Measurements from ENCODE around the gene EEF1AKMT2. TPM values are rescaled to one million over a fixed set of nuclear protein-coding genes. Genes with fewer than 3 reads are reported as not detected.

EEF1AKMT2 gene
- 10 to 100 TPM in 3 of 4 donors, 1 to 10 TPM in 1; 9.5 to 23.3 (median 18.5) TPM for total RNA-seq

GRCh38 chr10:124791547-124792348 lies at the start of gene EEF1AKMT2:
Gene EEF1AKMT2, minus strand, starts transcription at chr10:124791887. Its CDS starts 54 bp downstream, at chr10:124791833.
- Histone ChIP-seq H3K4me1 (peaks cover 0 to 8% (median 2%) of the 10 kb centered on the region in 4 donors), H3K36me3 (peaks cover 0 to 6% (median 0%) of the 10 kb centered on the region in 3 donors), H3K27me3 (no peaks in the 10 kb centered on the region), H3K4me3 (peak within 1 kb of the TSS; percentile 87 to 89 (median 88)), H3K9me3 (no peaks in the 10 kb centered on the region), H3K27ac (peak within 1 kb of the TSS; percentile 86 to 92 (median 87))
- TF ChIP-seq POLR2A (IDR thresholded peaks at IDR 0.05), result peak; percentile 78 to 81
- TF ChIP-seq, protein P1, sequence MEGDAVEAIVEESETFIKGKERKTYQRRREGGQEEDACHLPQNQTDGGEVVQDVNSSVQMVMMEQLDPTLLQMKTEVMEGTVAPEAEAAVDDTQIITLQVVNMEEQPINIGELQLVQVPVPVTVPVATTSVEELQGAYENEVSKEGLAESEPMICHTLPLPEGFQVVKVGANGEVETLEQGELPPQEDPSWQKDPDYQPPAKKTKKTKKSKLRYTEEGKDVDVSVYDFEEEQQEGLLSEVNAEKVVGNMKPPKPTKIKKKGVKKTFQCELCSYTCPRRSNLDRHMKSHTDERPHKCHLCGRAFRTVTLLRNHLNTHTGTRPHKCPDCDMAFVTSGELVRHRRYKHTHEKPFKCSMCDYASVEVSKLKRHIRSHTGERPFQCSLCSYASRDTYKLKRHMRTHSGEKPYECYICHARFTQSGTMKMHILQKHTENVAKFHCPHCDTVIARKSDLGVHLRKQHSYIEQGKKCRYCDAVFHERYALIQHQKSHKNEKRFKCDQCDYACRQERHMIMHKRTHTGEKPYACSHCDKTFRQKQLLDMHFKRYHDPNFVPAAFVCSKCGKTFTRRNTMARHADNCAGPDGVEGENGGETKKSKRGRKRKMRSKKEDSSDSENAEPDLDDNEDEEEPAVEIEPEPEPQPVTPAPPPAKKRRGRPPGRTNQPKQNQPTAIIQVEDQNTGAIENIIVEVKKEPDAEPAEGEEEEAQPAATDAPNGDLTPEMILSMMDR (IDR thresholded peaks at IDR 0.05), result peak; percentile 28 to 76 (median 56)
- peak; percentile 72 to 89 (median 88) for DNase-seq

DNA sequence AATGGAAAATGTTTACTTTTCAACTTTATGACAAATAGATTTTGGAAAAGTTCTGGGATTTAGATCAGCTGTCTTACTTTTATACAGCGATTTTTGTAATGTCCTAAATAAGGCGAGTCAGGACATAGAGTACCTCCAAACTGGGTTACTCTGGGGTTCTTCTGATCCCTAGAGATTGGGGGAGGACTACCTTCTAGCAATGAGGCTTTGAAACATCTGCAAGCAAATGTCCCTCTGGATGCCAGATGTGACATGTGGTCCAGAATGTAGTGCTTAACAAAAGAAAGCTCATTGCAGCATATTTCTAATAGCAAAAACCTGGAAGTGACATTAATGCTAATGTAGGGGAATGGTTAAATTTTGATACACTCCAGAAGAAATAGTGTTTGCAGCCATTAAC lies 46.0 kb upstream of the EEF1AKMT2 start:
- no peak overlapping the region for H3K27ac ChIP-seq
- TF ChIP-seq POLR2A (IDR thresholded peaks at IDR 0.05), result no peak
- TF ChIP-seq, protein P1 (IDR thresholded peaks at IDR 0.05), result no peak
- no peak for DNase-seq
- H3K27me3 ChIP-seq, result no peaks in the 10 kb centered on the region
- H3K9me3 ChIP-seq, result no peaks in the 10 kb centered on the region
- H3K36me3 ChIP-seq, result peaks cover 0 to 50% (median 0%) of the 10 kb centered on the region in 3 donors
- no peaks in the 10 kb centered on the region for H3K4me1 ChIP-seq
- no peak overlapping the region for H3K4me3 ChIP-seq

DNA sequence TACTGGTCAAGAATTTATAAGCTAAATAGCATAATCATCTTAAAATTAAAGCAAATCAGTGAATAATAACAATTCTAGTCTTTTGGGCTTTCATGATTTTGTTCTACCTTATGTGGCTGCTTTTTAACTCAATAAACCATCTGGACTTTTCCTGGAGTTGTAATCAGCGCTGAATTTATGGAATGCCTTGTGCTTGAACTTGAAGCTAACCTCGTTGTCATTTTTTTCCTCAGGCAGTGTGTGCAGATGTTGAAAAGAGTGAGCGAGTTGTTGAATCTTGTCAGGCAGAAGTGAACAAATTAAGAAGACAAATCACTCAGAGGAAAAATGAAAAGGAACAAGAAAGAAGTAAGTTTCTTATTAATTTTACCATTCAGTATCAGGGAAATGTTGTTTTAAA lies 39.4 kb upstream of the EEF1AKMT2 start:
- H3K27me3 ChIP-seq, result no peaks in the 10 kb centered on the region
- no peak for TF ChIP-seq POLR2A (IDR thresholded peaks at IDR 0.05)
- TF ChIP-seq, protein P1 (IDR thresholded peaks at IDR 0.05), result no peak
- H3K4me3 ChIP-seq, result no peak overlapping the region
- H3K27ac ChIP-seq, result no peak overlapping the region
- H3K4me1 ChIP-seq, result no peaks in the 10 kb centered on the region
- no peaks in the 10 kb centered on the region for H3K9me3 ChIP-seq
- DNase-seq, result no peak
- H3K36me3 ChIP-seq, result peaks cover 0 to 93% (median 0%) of the 10 kb centered on the region in 3 donors

DNA sequence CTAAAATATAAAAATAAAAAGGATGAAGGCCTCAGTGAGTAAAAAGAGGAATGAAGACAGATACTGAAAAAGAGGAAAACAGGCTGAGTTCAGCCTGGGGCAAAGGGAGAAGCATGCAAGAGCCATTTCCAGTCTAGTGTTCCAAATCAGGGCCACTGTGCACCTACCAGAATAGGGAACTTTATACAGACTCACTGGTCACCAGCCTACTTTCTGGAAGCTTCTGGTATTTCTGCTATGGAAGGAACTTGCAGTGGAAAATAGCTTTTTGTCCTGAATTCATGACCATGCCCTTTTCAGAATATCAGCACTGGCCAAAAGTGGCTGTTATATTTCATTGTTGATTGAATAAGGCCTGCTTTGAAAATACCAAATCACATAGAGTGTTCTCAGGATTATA lies 38.8 kb upstream of the EEF1AKMT2 start:
- H3K4me1 ChIP-seq, result no peaks in the 10 kb centered on the region
- H3K27ac ChIP-seq, result no peak overlapping the region
- peaks cover 0 to 86% (median 0%) of the 10 kb centered on the region in 3 donors for H3K36me3 ChIP-seq
- no peak for DNase-seq
- no peak overlapping the region for H3K4me3 ChIP-seq
- TF ChIP-seq, protein P1 (IDR thresholded peaks at IDR 0.05), result no peak
- no peak for TF ChIP-seq POLR2A (IDR thresholded peaks at IDR 0.05)
- H3K9me3 ChIP-seq, result no peaks in the 10 kb centered on the region
- H3K27me3 ChIP-seq, result no peaks in the 10 kb centered on the region

- DNase-seq, result no peak
- H3K4me3 ChIP-seq, result no peak overlapping the region
- no peak overlapping the region for H3K27ac ChIP-seq
- H3K9me3 ChIP-seq, result no peaks in the 10 kb centered on the region
- no peak for TF ChIP-seq POLR2A (IDR thresholded peaks at IDR 0.05)
- TF ChIP-seq, protein P1 (IDR thresholded peaks at IDR 0.05), result no peak
- H3K4me1 ChIP-seq, result no peaks in the 10 kb centered on the region
- H3K27me3 ChIP-seq, result no peaks in the 10 kb centered on the region
- peaks cover 0 to 77% (median 0%) of the 10 kb centered on the region in 3 donors for H3K36me3 ChIP-seq
These were observed 37.9 kb upstream of the EEF1AKMT2 start for GRCh38 chr10:124829447-124830115.

All from Peyer's patch (tissue), 4 donors.